ENCODE measurements around the gene KRTCAP2. TPM values are rescaled to one million over a fixed set of nuclear protein-coding genes. Genes with fewer than 3 reads are reported as not detected.
"Not testable (repeated sequence)": the region's sequence is repeated elsewhere in the genome, so short reads cannot be mapped to it uniquely, and the experiment has no call there.

The KRTCAP2 gene
- total RNA-seq, 2 donors from 2014 or later: 140 to 172 TPM

GRCh38 chr1:155160128-155160527, 13.0 kb downstream of the KRTCAP2 start:
- intact Hi-C loops (cut with DNase I): no loop called here
- no peak overlapping the region for H3K27ac ChIP-seq
- H3K36me3 ChIP-seq: no peaks in the 10 kb centered on the region
- no peaks in the 10 kb centered on the region for H3K4me1 ChIP-seq
- H3K9me3 ChIP-seq: no peaks in the 10 kb centered on the region
- H3K4me3 ChIP-seq: no peak overlapping the region
- no peak for TF ChIP-seq CTCF (IDR thresholded peaks at IDR 0.05)
- DNase-seq: no peak
- H3K9ac ChIP-seq (ENCODE audit: low read depth in 2 of 2, low read length in 2 of 2): no peak overlapping the region
- no peaks in the 10 kb centered on the region for H3K27me3 ChIP-seq

- Histone ChIP-seq H3K9ac (ENCODE audit: low read depth in 2 of 2, low read length in 2 of 2) (no peak overlapping the region), H3K9me3 (no peaks in the 10 kb centered on the region), H3K36me3 (no peaks in the 10 kb centered on the region), H3K4me3 (no peak overlapping the region), H3K4me1 (no peaks in the 10 kb centered on the region), H3K27me3 (no peaks in the 10 kb centered on the region), H3K27ac (no peak overlapping the region)
- DNase-seq: no peak
- no peak for TF ChIP-seq CTCF (IDR thresholded peaks at IDR 0.05)
- intact Hi-C loops (cut with DNase I): no loop called here
Observed at GRCh38 chr1:155158991-155159390, 14.1 kb downstream of the KRTCAP2 start.

- H3K27ac ChIP-seq; H3K9ac ChIP-seq (ENCODE audit: low read depth in 2 of 2, low read length in 2 of 2); H3K4me3 ChIP-seq; H3K27me3 ChIP-seq; DNase-seq; H3K4me1 ChIP-seq; H3K9me3 ChIP-seq; intact Hi-C loops (cut with DNase I); H3K36me3 ChIP-seq: not testable (repeated sequence)
Observed at GRCh38 chr1:155155996-155156643, 17.0 kb downstream of the KRTCAP2 start.

DNA sequence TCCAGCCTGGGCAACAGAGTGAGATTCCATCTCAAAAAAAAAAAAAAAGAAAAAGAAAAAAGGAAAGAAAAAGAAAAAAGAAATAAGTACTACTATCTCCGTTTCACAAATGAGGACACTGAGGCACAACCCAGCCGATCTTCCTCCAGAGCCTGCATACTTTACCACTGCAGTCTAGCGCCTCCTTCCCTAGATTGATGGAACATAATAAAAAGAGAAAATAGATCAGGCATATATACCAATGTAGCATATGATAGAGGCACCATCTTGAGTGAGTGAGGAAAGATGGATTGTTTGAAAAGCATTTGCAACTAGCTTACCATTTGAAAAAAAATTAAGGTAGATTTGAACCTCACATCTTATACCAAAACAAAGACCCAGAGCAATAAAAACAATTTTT, 27.6 kb downstream of the KRTCAP2 start:
- DNase-seq: no peak
- no peaks in the 10 kb centered on the region for H3K27me3 ChIP-seq

GRCh38 chr1:155141749-155142148, 31.4 kb downstream of the KRTCAP2 start:
- intact Hi-C loops (cut with DNase I): no loop called here
- no peaks in the 10 kb centered on the region for H3K27me3 ChIP-seq
- H3K9ac ChIP-seq (ENCODE audit: low read depth in 2 of 2, low read length in 2 of 2): no peak overlapping the region
- H3K4me3 ChIP-seq: no peak overlapping the region
- H3K4me1 ChIP-seq: peaks cover 4% of the 10 kb centered on the region
- TF ChIP-seq CTCF (IDR thresholded peaks at IDR 0.05): no peak
- DNase-seq: no peak
- no peaks in the 10 kb centered on the region for H3K36me3 ChIP-seq
- no peaks in the 10 kb centered on the region for H3K9me3 ChIP-seq
- no peak overlapping the region for H3K27ac ChIP-seq

More for the DNA sequence above, 27.6 kb downstream of the KRTCAP2 start:
- Histone ChIP-seq H3K4me3 (no peak overlapping the region), H3K36me3 (no peaks in the 10 kb centered on the region), H3K4me1 (no peaks in the 10 kb centered on the region), H3K9ac (ENCODE audit: low read depth in 2 of 2, low read length in 2 of 2) (no peak overlapping the region), H3K27ac (no peak overlapping the region), H3K9me3 (no peaks in the 10 kb centered on the region)
- intact Hi-C loops (cut with DNase I): no loop called here
- no peak for TF ChIP-seq CTCF (IDR thresholded peaks at IDR 0.05)

GRCh38 chr1:155140630-155140953, 32.5 kb downstream of the KRTCAP2 start:
- intact Hi-C loops (cut with DNase I): no loop called here
- H3K9me3 ChIP-seq: no peaks in the 10 kb centered on the region
- TF ChIP-seq CTCF (IDR thresholded peaks at IDR 0.05): no peak

More at GRCh38 chr1:155140630-155140953, 32.5 kb downstream of the KRTCAP2 start:
- H3K4me1 ChIP-seq: peaks cover 4% of the 10 kb centered on the region
- H3K27ac ChIP-seq: no peak overlapping the region
- no peak for DNase-seq
- peak overlapping the region; percentile 95 for H3K9ac ChIP-seq (ENCODE audit: low read depth in 2 of 2, low read length in 2 of 2)
- H3K4me3 ChIP-seq: peak overlapping the region; percentile 60
- no peaks in the 10 kb centered on the region for H3K27me3 ChIP-seq
- H3K36me3 ChIP-seq: no peaks in the 10 kb centered on the region
